Measurements from ENCODE around the gene DUSP7.

- TF ChIP-seq CTCF (IDR thresholded peaks at IDR 0.05; ENCODE audit: insufficient read depth, low read length, poor library complexity, severe bottlenecking) (no peak), EZH2phosphoT487 (conservative IDR thresholded peaks at IDR 0.05; ENCODE audit: low read length) (no peak)
Observed at GRCh38 chr3:52065264-52065756, 8.9 kb upstream of the DUSP7 start.

Data from SU-DHL-6 (cell line).